H1 (cell line): ENCODE measurements around the gene SELPLG.

Experiments
- EP300 ChIP-seq, 2 experiments: IDR thresholded peaks; 1 replicate in 1 of 2; 2 replicates in 1 of 2; pipeline ENCODE4 v1.6.1; 2011 to 2012; ENCODE audit warnings: low read depth in 2 of 2, low read length in 2 of 2, mild to moderate bottlenecking in 2 of 2, borderline replicate concordance in 1 of 2, inconsistent platforms in 1 of 2, moderate library complexity in 1 of 2
- KDM1A ChIP-seq: fragments of 200-600, 300-600 bp; sonication (generic); IDR thresholded peaks from 2 replicates; pipeline ENCODE4 v1.7.1; 2016; ENCODE audit warnings: mild to moderate bottlenecking, low read length, borderline replicate concordance
- POLR2AphosphoS5 ChIP-seq: IDR thresholded peaks from 2 replicates; pipeline ENCODE4 v1.6.1; 2011; ENCODE audit warnings: low read depth, low read length

- TF ChIP-seq POLR2AphosphoS5 (no peak), EP300 (IDR thresholded peaks at IDR 0.05; ENCODE audit: borderline replicate concordance in 1 of 2, low read depth in 2 of 2, low read length in 2 of 2) (no peak), KDM1A (no peak)
Observed at GRCh38 chr12:108677381-108677780, 43.7 kb upstream of the SELPLG start.
